ENCODE results near the gene C1orf167.
"Not testable (repeated sequence)": the region's sequence is repeated elsewhere in the genome, so short reads cannot be mapped to it uniquely, and the experiment has no call there.

The C1orf167 gene

DNA sequence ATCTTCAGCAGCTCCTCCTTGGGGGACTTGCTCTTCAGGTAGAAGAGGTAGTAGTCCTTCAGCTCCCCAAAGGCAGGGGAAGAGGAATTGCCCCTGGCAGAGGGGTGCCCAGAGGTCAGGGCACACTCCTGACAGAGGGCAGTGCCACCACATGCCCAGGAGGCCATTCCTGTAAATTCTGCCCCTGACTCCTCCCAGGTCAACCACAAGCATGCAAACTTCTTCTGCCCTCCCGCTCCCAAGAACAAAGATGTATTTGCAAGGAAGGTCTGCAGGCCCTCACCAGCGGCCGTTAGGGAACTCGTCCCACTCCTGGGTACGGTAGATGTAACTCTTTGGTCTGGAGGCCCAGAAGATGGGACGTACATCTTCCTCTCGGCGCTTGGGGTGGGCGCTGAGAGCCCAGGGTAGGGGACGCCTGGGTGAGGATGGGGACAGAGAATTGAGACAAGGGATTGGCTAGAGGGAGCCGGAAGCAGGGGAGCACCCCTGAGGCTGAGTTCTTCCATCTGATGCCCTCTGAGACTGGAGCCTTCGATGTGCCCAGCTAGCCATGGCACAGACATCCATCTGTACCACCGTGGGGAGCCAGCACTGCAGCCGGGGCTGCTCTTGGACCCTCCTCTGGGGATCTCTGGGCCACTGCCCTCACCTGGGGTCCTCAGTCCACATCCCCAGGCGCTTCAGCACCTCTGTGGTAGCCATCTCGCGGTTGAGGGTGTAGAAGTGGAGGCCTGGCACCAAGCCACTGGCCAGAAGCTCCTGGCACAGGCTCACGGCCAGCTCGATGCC, 32.6 kb downstream of the C1orf167 start:
- H3K4me3 Mint-ChIP-seq, result no peak overlapping the region
- no peaks in the 10 kb centered on the region for H3K9me3 Mint-ChIP-seq (ENCODE audit: low read depth)
- H3K27me3 Mint-ChIP-seq, result no peaks in the 10 kb centered on the region
- no peaks in the 10 kb centered on the region for H3K4me1 Mint-ChIP-seq (ENCODE audit: low read depth)
- H3K27ac Mint-ChIP-seq, result peak overlapping the region; percentile 41
- H3K36me3 Mint-ChIP-seq, result peaks cover 3% of the 10 kb centered on the region

DNA sequence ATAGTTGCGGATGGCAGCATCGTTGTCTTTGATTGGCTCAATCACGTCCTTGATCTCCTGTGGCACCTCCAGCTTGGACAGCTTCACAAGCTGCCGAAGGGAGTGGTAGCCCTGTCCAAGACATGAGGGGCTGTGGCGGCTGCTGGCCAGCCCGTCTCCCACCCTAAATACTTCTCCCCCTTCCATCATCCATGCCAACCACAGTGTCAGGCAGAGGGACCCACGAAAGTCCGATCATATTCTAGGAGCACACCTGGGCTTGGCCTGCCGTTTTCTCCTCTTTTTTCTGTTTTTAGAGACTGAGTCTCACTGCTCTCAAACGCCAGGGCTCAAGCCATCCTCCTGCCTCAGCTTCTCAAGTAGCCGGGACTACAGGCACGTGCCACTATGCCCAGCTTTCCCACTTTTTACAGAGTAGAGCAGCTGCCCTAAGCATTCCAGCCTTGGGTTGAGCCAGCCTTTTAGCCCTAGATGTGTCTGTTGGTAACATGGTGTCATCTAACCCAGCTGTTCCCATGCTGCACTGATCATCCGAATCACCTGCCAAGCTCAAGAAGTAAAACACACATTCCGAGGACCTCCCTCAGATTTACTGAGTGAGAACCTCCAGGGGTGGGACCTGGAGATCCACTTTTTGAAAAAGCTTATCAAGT, 33.4 kb downstream of the C1orf167 start:
- Mint-ChIP-seq H3K4me1 (ENCODE audit: low read depth) (no peaks in the 10 kb centered on the region), H3K36me3 (peaks cover 3% of the 10 kb centered on the region)

DNA sequence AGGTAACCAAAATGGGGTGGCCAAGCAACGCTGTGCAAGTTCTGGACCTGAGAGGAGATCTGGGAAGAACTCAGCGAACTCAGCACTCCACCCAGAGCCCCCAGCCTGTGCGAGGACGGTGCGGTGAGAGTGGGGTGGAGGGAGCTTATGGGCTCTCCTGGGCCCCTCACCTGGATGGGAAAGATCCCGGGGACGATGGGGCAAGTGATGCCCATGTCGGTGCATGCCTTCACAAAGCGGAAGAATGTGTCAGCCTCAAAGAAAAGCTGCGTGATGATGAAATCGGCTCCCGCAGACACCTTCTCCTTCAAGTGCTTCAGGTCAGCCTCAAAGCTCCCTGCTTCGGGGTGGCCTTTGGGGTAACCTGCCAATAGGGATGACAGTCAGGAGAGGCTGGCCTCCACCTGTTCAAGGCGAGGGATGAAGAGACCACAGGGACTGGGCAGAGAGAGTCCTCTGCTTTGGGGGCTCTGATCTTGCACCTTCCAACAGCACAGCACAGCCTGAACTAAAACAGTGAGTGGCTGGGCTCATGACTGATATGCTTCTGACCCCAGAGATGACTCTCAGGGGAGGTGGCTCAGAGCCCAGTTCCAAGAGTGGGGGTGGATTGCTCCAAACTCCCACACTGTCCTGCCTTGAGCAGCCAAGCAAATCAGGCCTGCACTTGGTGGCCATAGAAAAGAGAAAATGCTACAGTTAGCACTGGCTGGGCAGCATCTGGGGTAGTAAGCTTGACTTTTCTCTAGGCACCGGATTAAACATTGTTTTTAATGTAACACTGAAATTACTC, 34.2 kb downstream of the C1orf167 start:
- Mint-ChIP-seq H3K36me3 (peaks cover 6% of the 10 kb centered on the region), H3K4me3 (no peak overlapping the region), H3K27me3 (no peaks in the 10 kb centered on the region), H3K9me3 (ENCODE audit: low read depth) (no peaks in the 10 kb centered on the region), H3K4me1 (ENCODE audit: low read depth) (peaks cover 1% of the 10 kb centered on the region), H3K27ac (no peak overlapping the region)

More for the DNA sequence above, 33.4 kb downstream of the C1orf167 start:
- H3K27me3 Mint-ChIP-seq, result no peaks in the 10 kb centered on the region
- H3K9me3 Mint-ChIP-seq (ENCODE audit: low read depth), result no peaks in the 10 kb centered on the region
- no peak overlapping the region for H3K27ac Mint-ChIP-seq
- no peak overlapping the region for H3K4me3 Mint-ChIP-seq

DNA sequence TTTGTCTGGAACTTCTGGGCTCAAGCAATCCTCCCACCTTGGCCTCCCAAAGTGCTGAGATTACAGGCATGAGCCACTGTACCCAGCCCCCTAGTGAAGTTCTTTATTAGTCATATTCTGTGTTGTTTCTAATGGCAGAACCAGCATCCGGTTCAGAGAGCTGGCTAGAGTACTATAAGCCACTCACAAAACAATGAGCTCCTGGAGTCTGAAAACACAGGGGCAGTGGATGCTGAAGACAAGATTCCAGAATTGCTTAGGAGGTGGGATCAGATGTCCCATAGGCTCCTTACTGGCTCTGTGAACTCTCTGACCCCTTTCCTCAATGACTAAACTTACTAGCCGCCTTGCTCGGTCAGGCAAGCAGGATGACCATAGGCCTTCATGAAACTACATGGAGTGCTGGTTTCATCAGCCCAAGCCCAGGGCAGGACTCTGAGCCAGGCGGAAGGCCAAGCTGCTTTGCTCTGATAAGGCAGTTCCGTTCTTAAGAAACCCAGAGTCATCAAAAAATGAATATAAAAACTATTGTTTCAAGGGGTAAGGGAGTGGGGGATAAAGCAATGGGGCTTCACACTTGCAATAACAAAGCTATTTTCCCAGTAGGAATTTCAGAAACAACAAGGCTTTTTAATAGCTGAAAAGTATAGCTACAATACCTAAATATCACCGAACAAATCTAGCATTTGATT, 35.7 kb downstream of the C1orf167 start:
- Mint-ChIP-seq H3K4me1 (ENCODE audit: low read depth) (peaks cover 14% of the 10 kb centered on the region), H3K9me3 (ENCODE audit: low read depth) (no peaks in the 10 kb centered on the region), H3K4me3 (no peak overlapping the region), H3K27ac (no peak overlapping the region), H3K36me3 (peaks cover 6% of the 10 kb centered on the region), H3K27me3 (no peaks in the 10 kb centered on the region)

DNA sequence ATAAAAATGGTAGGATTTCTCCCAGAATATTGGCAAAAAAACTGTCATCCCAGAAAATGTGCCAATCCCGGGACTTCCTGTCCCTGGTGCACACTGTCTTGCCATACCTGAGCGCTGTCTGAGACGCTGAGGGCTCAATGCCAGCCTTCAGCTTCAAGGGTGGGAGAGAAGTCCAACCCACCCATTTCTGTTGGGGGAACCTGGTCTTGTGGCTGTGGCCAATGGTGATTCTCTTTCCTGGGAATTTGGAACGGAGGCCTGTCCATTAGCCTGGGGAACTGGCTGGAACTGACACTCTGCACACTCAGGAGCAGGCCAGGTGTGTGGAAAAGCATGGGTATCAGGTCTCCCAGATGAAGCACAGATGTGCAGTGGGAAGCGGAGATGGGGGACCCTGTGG, 37.1 kb downstream of the C1orf167 start:
- Mint-ChIP-seq H3K9me3 (ENCODE audit: low read depth) (no peaks in the 10 kb centered on the region), H3K27me3 (no peaks in the 10 kb centered on the region), H3K4me1 (ENCODE audit: low read depth) (peaks cover 28% of the 10 kb centered on the region), H3K27ac (no peak overlapping the region), H3K4me3 (no peak overlapping the region), H3K36me3 (peaks cover 6% of the 10 kb centered on the region)

DNA sequence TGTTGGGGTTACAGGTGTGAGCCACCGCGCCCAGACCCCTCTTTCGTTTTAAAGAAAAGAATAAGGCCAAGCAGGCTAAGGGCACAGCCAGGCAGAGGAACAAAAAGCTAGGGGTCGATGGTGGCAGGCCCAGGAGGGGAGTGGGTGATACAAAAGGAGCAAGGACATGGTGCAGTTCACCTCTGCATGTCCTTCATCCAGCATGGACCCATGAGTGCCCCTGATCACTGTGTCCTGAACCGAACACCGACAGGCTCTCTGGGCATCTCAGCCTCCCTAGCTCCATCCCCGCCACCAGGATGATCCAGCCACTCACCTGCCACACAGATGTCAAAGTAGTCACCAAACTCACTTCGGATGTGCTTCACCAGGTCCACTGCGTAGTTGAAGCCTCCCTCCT, 37.9 kb downstream of the C1orf167 start:
- Mint-ChIP-seq H3K4me1 (ENCODE audit: low read depth) (peaks cover 34% of the 10 kb centered on the region), H3K9me3 (ENCODE audit: low read depth) (no peaks in the 10 kb centered on the region), H3K4me3 (no peak overlapping the region), H3K36me3 (peaks cover 6% of the 10 kb centered on the region), H3K27ac (no peak overlapping the region), H3K27me3 (no peaks in the 10 kb centered on the region)

DNA sequence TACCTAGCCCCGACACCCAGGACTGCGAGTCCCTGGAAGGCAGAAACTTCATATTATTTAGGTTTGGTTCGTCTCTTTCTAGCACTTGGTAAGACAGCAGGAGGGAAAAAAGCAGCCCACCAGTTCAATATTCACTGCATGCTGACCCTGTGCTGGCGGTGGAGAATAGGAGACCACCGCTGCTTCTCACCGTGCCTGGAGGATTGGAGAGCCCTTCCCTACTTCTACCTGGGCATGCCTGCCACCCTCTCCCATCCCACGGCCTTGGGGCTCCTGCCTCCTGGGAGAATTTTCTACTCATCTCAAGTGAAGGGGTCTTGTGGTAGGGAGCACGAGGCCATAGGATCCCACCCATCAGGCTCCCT, 38.4 kb downstream of the C1orf167 start:
- no peaks in the 10 kb centered on the region for H3K27me3 Mint-ChIP-seq
- no peaks in the 10 kb centered on the region for H3K9me3 Mint-ChIP-seq (ENCODE audit: low read depth)
- peaks cover 34% of the 10 kb centered on the region for H3K4me1 Mint-ChIP-seq (ENCODE audit: low read depth)
- no peak overlapping the region for H3K27ac Mint-ChIP-seq
- H3K4me3 Mint-ChIP-seq, result no peak overlapping the region
- peaks cover 4% of the 10 kb centered on the region for H3K36me3 Mint-ChIP-seq

DNA sequence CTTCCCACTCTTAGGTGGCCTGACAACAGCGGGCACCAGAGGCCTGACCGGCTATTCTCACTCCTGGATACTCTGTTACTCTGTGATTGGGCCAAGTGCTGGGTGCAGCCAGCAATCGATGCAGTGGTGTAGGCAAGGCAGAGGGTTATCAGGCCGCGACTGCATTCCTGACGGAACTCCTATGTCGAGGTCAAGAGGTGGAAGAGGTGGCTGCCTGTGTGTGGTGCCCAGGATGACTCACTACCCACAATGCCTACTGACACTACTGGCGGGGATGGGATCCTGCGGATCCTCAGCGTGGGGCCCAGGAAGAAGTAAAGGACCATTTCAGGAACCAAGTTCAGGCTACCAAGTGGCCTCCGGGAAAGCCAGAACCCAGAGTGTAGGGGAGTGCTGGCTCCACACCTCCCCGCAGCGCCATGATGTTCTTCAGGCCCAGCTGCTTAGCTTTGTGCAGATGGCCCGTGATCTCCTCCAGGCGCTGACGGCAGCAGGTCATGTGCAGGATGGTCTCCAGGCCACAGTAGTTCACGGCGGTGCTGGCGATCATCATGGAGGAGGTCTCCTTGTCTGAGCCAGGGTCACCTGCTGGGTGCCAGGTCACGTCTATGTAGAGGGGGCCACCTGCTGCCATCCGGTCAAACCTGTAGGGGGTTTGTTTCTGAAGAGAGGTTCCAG, 38.9 kb downstream of the C1orf167 start:
- Mint-ChIP-seq H3K27ac (no peak overlapping the region), H3K4me3 (no peak overlapping the region), H3K4me1 (ENCODE audit: low read depth) (peaks cover 34% of the 10 kb centered on the region), H3K9me3 (ENCODE audit: low read depth) (no peaks in the 10 kb centered on the region), H3K27me3 (no peaks in the 10 kb centered on the region), H3K36me3 (peaks cover 3% of the 10 kb centered on the region)

DNA sequence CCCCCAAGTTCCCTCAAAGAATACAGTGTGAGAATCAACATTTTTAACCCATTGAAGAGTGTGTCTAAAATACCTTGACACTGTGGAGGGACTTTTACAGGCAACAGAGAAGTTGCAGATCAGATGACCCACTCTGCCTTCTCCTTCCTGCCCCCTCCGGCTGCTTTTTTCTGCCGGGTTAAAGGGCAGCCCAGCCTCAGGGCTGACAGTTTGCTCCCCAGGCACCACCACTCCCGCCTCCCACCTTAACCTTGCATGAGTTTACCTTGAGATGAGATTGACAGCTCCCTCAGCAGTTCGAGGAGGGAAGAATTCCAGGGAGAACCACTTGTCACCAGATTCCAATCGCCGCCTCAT, 40.6 kb downstream of the C1orf167 start:
- Mint-ChIP-seq H3K4me1 (ENCODE audit: low read depth) (peaks cover 46% of the 10 kb centered on the region), H3K36me3 (peaks cover 3% of the 10 kb centered on the region), H3K27ac (peak overlapping the region; percentile 58)

DNA sequence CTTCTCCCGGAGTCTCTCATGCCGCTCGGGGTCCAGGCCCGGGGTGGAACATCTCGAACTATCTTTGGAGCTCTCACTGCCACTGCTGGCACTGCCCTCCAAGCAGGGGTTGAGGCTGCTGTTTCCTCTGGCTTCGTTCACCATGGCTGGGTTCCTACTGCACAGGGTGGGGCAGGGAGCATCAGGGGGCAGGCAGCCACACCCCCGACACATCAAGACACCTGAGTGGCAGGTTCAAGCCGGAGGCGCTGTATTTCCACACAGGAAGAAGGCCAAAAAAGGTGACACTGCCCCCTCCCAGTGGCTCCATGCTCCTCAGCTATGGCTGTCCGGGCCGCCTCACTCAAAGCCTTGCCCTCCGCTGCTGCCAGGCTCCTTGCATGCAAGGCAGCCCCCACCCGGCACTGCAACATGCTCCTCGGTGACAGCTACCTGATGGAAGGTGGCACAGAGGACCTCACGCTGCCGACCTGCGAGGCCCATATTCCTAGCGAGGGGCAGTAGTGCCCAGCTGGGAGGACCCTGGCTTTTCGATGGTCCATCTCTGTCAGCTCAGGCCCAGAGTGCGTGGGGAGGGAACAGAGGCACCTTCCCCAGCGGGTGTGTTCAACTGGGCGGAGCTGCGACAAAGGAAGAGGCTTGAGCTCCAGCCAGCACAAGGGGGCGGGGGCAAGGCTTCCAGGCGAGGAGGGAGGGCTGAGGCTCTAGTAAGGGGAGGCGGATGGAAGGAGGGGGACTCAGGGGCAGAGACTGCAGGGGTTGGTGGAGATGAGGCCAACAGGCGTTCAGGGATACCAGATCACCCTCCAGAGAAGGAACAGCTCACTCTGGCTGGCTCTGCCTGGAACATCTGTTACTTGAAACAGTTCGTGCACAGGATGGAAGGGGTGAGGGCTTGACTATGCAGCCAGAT, 41.2 kb downstream of the C1orf167 start:
- Mint-ChIP-seq H3K27ac (peak overlapping the region; percentile 58), H3K27me3 (no peaks in the 10 kb centered on the region), H3K4me1 (ENCODE audit: low read depth) (peaks cover 51% of the 10 kb centered on the region), H3K4me3 (peak overlapping the region; percentile 98), H3K9me3 (ENCODE audit: low read depth) (no peaks in the 10 kb centered on the region), H3K36me3 (peaks cover 3% of the 10 kb centered on the region)

More for the DNA sequence above, 40.6 kb downstream of the C1orf167 start:
- Mint-ChIP-seq H3K4me3 (peak overlapping the region; percentile 98), H3K27me3 (no peaks in the 10 kb centered on the region), H3K9me3 (ENCODE audit: low read depth) (no peaks in the 10 kb centered on the region)

DNA sequence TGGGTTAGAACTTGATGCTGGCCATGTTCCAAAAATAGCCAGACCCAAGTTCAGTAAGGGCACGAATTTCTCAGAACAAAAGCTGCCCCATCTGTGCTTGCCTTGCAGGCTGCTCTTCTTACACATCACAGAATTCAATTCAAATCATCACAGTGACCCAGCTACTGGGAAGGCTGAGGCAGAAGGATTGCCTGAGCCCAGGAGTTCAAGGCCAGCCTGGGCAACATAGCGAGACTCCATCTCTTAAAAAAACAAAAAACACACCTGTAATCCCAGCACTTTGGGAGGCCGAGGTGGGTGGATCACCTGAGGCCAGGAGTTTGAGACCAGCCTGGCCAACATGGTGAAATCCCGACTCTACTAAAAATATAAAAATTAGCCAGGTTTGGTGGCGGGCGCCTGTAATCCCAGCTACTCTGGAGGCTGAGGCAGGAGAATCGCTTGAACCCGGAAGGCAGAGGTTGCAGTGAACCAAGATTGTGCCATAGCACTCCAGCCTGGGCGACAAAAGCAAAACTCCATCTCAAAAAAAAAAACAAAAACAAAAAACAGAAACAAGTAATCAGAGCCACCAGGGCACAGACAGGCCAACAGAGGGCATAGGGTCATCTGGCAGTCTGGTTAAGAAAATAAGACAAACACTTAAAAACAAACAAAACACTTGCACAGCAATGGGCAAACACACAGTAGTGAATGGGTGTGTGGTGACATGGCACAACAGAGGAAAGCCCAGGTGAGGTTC, 42.1 kb downstream of the C1orf167 start:
- peaks cover 56% of the 10 kb centered on the region for H3K4me1 Mint-ChIP-seq (ENCODE audit: low read depth)
- H3K36me3 Mint-ChIP-seq; H3K9me3 Mint-ChIP-seq (ENCODE audit: low read depth); H3K27me3 Mint-ChIP-seq: not testable (repeated sequence)
- peak overlapping the region; percentile 66 for H3K27ac Mint-ChIP-seq
- H3K4me3 Mint-ChIP-seq, result peak overlapping the region; percentile 98

DNA sequence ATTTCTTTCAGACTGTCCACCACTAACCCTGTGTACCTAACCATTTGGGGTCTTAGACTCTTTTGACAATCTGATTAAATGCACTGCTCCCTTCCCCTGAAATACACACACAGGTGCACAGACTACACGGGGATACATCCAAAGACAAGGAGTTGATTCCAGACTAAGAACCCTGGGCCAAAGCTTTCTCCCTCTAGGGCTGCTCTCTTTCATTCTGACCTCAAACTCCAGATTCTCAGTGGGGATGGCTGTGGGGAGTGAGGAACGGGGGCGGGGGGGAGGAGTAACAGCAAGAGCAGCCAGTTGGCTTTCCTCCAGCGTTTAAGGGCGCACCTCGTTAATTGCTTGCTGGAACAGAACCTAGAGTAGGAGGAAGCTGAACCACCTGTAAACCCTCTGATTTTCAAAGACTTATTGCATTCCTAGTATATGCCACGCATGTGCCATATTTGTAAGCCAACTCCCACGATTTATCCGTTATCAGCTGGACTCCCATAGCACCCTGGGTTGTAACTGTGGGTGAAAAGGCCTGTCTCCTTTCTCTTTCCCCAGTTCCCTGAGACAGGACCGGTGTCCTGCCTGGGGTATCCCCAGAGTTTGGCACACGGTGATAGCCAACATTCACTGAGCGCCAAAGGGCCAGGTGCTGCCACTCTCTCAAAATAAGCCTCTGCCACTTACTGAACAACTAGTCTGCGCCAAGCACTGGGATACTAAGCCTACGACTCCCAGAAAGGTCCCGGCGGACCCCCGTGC, 42.9 kb downstream of the C1orf167 start:
- peak overlapping the region; percentile 98 for H3K4me3 Mint-ChIP-seq
- peaks cover 59% of the 10 kb centered on the region for H3K4me1 Mint-ChIP-seq (ENCODE audit: low read depth)
- H3K27ac Mint-ChIP-seq, result peak overlapping the region; percentile 66
- H3K27me3 Mint-ChIP-seq, result no peaks in the 10 kb centered on the region
- H3K36me3 Mint-ChIP-seq, result peaks cover 5% of the 10 kb centered on the region
- no peaks in the 10 kb centered on the region for H3K9me3 Mint-ChIP-seq (ENCODE audit: low read depth)
